ENCODE measurements around the gene C3orf62.
"Not testable (repeated sequence)": the region's sequence is repeated elsewhere in the genome, so short reads cannot be mapped to it uniquely, and the experiment has no call there.

DNA sequence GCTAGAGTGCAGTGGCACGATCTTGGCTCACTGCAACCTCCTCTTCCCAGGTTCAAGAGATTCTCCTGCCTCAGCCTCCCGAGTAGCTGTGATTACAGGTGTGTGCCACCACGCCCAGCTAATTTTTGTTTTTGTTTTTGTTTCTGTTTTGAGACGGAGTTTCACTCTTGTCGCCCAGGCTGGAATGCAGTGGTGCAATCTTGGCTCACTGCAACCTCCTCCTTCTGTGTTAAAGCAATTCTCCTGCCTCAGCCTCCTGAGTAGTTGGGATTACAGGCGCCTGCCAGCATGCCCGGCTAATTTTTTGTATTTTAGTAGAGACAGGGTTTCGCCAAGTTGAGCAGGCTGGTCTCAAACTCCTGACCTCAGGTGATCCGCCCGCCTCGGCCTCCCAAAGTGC is 36.9 kb downstream of the C3orf62 start:
- not testable (repeated sequence) for TF ChIP-seq POLR2AphosphoS5 (IDR thresholded peaks at IDR 0.05; ENCODE audit: low read depth, low read length); TEAD4 (IDR thresholded peaks at IDR 0.05; ENCODE audit: borderline replicate concordance, insufficient read depth); NRF1 (IDR thresholded peaks at IDR 0.05; ENCODE audit: low read depth, low read length); EP300 (IDR thresholded peaks at IDR 0.05; ENCODE audit: borderline replicate concordance in 1 of 2, low read depth in 1 of 2, low read length in 1 of 2); GABPA (IDR thresholded peaks at IDR 0.05; ENCODE audit: low read depth); SMC3 (IDR thresholded peaks at IDR 0.05; ENCODE audit: low read depth, low read length); TAF1 (IDR thresholded peaks at IDR 0.05; ENCODE audit: borderline replicate concordance, low read depth, low read length); YY1 (IDR thresholded peaks at IDR 0.05; ENCODE audit: low read depth)
- TF ChIP-seq, protein P1, sequence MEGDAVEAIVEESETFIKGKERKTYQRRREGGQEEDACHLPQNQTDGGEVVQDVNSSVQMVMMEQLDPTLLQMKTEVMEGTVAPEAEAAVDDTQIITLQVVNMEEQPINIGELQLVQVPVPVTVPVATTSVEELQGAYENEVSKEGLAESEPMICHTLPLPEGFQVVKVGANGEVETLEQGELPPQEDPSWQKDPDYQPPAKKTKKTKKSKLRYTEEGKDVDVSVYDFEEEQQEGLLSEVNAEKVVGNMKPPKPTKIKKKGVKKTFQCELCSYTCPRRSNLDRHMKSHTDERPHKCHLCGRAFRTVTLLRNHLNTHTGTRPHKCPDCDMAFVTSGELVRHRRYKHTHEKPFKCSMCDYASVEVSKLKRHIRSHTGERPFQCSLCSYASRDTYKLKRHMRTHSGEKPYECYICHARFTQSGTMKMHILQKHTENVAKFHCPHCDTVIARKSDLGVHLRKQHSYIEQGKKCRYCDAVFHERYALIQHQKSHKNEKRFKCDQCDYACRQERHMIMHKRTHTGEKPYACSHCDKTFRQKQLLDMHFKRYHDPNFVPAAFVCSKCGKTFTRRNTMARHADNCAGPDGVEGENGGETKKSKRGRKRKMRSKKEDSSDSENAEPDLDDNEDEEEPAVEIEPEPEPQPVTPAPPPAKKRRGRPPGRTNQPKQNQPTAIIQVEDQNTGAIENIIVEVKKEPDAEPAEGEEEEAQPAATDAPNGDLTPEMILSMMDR (IDR thresholded peaks at IDR 0.05): not testable (repeated sequence)
- TF ChIP-seq, protein P2, sequence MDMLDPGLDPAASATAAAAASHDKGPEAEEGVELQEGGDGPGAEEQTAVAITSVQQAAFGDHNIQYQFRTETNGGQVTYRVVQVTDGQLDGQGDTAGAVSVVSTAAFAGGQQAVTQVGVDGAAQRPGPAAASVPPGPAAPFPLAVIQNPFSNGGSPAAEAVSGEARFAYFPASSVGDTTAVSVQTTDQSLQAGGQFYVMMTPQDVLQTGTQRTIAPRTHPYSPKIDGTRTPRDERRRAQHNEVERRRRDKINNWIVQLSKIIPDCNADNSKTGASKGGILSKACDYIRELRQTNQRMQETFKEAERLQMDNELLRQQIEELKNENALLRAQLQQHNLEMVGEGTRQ (IDR thresholded peaks at IDR 0.05; ENCODE audit: borderline replicate concordance, low read depth, low read length): not testable (repeated sequence)
- TF ChIP-seq, protein P3, sequence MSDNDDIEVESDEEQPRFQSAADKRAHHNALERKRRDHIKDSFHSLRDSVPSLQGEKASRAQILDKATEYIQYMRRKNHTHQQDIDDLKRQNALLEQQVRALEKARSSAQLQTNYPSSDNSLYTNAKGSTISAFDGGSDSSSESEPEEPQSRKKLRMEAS (IDR thresholded peaks at IDR 0.05; ENCODE audit: low read depth): not testable (repeated sequence)
- TF ChIP-seq, protein P4, sequence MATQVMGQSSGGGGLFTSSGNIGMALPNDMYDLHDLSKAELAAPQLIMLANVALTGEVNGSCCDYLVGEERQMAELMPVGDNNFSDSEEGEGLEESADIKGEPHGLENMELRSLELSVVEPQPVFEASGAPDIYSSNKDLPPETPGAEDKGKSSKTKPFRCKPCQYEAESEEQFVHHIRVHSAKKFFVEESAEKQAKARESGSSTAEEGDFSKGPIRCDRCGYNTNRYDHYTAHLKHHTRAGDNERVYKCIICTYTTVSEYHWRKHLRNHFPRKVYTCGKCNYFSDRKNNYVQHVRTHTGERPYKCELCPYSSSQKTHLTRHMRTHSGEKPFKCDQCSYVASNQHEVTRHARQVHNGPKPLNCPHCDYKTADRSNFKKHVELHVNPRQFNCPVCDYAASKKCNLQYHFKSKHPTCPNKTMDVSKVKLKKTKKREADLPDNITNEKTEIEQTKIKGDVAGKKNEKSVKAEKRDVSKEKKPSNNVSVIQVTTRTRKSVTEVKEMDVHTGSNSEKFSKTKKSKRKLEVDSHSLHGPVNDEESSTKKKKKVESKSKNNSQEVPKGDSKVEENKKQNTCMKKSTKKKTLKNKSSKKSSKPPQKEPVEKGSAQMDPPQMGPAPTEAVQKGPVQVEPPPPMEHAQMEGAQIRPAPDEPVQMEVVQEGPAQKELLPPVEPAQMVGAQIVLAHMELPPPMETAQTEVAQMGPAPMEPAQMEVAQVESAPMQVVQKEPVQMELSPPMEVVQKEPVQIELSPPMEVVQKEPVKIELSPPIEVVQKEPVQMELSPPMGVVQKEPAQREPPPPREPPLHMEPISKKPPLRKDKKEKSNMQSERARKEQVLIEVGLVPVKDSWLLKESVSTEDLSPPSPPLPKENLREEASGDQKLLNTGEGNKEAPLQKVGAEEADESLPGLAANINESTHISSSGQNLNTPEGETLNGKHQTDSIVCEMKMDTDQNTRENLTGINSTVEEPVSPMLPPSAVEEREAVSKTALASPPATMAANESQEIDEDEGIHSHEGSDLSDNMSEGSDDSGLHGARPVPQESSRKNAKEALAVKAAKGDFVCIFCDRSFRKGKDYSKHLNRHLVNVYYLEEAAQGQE (IDR thresholded peaks at IDR 0.05; ENCODE audit: low read depth, low read length): not testable (repeated sequence)

Measured in SK-N-SH (cell line).